Neural crest cell (in vitro differentiated cells): ENCODE measurements around the gene NELL1. TPM values are rescaled to one million over a fixed set of nuclear protein-coding genes. Genes with fewer than 3 reads are reported as not detected.

Experiments
- DNase-seq: peaks from one replicate; pipeline ENCODE4 v3.0.0; 2021; ENCODE audit warnings: low read depth, mixed read lengths, low spot score
- H3K27ac Mint-ChIP-seq: one replicate; pipeline ENCODE4 v1.8.0; 2021; ENCODE audit warnings: mild to moderate bottlenecking, mixed read lengths; ENCODE audit not compliant: unreplicated experiment
- H3K27me3 Mint-ChIP-seq: 2 replicates; pipeline ENCODE4 v1.8.0; 2021; ENCODE audit warnings: low read depth, mild to moderate bottlenecking, mixed read lengths
- H3K36me3 Mint-ChIP-seq: 2 replicates; pipeline ENCODE4 v1.8.0; 2021; ENCODE audit warnings: low read depth, mild to moderate bottlenecking, mixed read lengths
- H3K4me1 Mint-ChIP-seq: 2 replicates; pipeline ENCODE4 v1.8.0; 2021; ENCODE audit warnings: mixed read lengths
- H3K4me3 Mint-ChIP-seq: one replicate; pipeline ENCODE4 v1.8.0; 2021; ENCODE audit warnings: mild to moderate bottlenecking, mixed read lengths
- H3K9me3 Mint-ChIP-seq: 2 replicates; pipeline ENCODE4 v1.8.0; 2021; ENCODE audit warnings: mixed read lengths
- total RNA-seq: library from RNA; stranded (reverse); gene quantifications from 2 replicates; pipeline ENCODE4 v1.2.1, GENCODE V29; 2021
- TF ChIP-seq, protein P1 (sequence below): fragments of 200-600 bp; sonication (generic); conservative IDR thresholded peaks from 2 replicates; pipeline ENCODE4 v1.5.0; 2021; ENCODE audit warnings: antibody characterized with exemption, mild to moderate bottlenecking

Gene NELL1
- total RNA-seq, 1 donor from 2014 or later = 0.51 TPM

DNA sequence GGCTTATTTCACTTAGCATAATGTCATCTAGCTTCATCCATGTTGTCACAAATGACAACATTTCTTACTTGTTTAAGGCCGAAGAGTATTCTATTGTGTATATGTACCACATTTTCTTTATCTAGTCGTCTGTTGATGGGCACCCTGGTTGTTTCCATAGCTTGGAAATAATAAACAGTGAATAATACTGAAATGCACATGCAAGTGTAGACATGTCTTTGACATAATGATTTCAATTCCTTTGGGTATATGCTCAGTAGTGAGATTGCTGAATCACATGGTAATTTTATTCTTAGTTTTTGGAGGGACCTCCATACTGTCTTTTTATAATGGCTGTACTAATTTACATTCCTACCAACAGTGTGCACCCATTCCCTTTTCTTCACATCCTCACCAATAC is 508.0 kb downstream of the NELL1 start:
- TF ChIP-seq, protein P1, sequence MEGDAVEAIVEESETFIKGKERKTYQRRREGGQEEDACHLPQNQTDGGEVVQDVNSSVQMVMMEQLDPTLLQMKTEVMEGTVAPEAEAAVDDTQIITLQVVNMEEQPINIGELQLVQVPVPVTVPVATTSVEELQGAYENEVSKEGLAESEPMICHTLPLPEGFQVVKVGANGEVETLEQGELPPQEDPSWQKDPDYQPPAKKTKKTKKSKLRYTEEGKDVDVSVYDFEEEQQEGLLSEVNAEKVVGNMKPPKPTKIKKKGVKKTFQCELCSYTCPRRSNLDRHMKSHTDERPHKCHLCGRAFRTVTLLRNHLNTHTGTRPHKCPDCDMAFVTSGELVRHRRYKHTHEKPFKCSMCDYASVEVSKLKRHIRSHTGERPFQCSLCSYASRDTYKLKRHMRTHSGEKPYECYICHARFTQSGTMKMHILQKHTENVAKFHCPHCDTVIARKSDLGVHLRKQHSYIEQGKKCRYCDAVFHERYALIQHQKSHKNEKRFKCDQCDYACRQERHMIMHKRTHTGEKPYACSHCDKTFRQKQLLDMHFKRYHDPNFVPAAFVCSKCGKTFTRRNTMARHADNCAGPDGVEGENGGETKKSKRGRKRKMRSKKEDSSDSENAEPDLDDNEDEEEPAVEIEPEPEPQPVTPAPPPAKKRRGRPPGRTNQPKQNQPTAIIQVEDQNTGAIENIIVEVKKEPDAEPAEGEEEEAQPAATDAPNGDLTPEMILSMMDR = no peak
- H3K27ac Mint-ChIP-seq = no peak overlapping the region
- no peak for DNase-seq
- H3K9me3 Mint-ChIP-seq = no peaks in the 10 kb centered on the region
- peaks cover 3% of the 10 kb centered on the region for H3K27me3 Mint-ChIP-seq
- no peaks in the 10 kb centered on the region for H3K36me3 Mint-ChIP-seq
- H3K4me3 Mint-ChIP-seq = no peak overlapping the region
- no peaks in the 10 kb centered on the region for H3K4me1 Mint-ChIP-seq

DNA sequence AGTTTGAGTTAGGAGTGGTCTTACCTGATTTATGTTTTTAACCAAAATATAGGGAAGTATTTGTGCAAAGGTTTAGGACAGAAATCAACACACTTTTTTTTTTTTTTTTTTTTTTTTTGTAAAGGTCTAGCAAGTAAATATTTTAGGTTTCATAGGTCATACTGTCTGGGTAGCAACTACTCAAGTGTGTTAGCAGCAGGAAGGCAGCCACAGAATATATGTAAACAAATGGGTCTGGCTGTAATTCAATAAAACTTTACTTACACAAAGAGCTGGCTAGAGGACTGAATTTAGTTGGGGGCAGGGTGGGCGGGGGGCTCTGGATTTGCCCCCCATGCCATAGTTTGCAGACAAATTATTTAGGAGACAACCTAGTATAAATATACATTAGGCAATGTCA is 510.4 kb downstream of the NELL1 start:
- Mint-ChIP-seq H3K36me3 (no peaks in the 10 kb centered on the region), H3K27me3 (peaks cover 3% of the 10 kb centered on the region), H3K27ac (no peak overlapping the region), H3K4me3 (no peak overlapping the region), H3K9me3 (no peaks in the 10 kb centered on the region), H3K4me1 (no peaks in the 10 kb centered on the region)
- TF ChIP-seq, protein P1 = no peak
- DNase-seq = no peak

DNA sequence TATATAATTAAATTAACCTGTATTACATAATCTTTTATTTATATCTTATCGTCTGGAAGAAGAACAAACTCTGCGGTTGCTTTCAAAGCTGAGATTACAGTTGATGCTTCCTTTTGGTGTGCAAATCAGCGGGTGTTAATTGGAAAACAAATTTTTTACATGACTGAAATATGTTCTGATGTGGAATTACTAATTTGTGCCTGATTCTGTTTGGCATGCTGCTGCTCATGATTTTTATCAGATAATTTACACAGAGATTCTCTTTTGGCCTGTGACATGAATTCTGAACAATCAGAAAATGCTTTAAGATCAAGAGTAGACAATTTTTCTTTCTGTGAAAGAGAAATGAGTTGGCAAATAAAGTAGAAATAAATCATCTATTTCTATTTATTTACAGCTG is 510.8 kb downstream of the NELL1 start:
- DNase-seq = no peak
- peaks cover 3% of the 10 kb centered on the region for H3K27me3 Mint-ChIP-seq
- no peaks in the 10 kb centered on the region for H3K9me3 Mint-ChIP-seq
- no peak overlapping the region for H3K27ac Mint-ChIP-seq
- TF ChIP-seq, protein P1 = no peak
- no peak overlapping the region for H3K4me3 Mint-ChIP-seq
- no peaks in the 10 kb centered on the region for H3K36me3 Mint-ChIP-seq
- no peaks in the 10 kb centered on the region for H3K4me1 Mint-ChIP-seq

DNA sequence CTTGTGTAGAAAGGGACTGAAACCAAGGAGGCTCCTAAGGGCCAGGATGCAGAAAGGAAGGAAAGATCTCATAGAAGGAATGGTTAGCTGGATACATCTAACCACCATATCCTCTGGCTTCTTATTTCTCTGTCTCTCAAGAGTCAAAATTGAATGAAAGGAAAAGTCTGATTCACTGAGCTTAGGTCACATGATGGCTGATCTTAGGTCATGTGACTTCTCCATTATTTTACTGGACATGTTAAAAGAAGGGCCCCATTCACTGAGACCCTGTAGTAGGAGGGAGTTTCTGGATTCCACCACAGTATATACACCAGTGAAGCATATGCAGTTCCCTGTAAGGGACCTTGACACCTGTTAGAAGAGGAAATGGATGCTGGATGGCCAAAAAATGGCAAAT is 516.6 kb downstream of the NELL1 start:
- Mint-ChIP-seq H3K4me1 (no peaks in the 10 kb centered on the region), H3K27me3 (peaks cover 2% of the 10 kb centered on the region)

DNA sequence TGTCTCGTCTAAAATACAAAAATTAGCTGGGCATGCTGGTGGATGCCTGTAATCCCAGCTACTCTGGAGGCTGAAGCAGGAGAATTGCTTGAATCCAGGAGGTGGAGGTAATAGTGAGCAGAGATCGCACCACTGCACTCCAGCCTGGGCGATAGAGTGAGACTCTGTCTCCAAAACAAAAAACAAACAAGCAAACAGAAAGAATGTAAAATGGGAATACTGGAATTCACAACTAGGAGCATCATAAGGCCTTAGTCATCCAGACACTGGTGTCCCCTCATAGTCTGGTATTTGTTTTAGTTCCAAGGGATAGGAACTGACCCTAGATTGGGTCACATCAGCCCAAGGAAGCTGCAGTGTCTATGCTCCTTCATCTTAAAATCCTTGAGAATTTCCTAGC is 520.8 kb downstream of the NELL1 start:
- H3K4me3 Mint-ChIP-seq = no peak overlapping the region
- TF ChIP-seq, protein P1 = no peak
- DNase-seq = no peak
- no peaks in the 10 kb centered on the region for H3K36me3 Mint-ChIP-seq
- H3K27ac Mint-ChIP-seq = no peak overlapping the region
- no peaks in the 10 kb centered on the region for H3K4me1 Mint-ChIP-seq
- H3K27me3 Mint-ChIP-seq = no peaks in the 10 kb centered on the region
- no peaks in the 10 kb centered on the region for H3K9me3 Mint-ChIP-seq

More for the DNA sequence above, 516.6 kb downstream of the NELL1 start:
- H3K4me3 Mint-ChIP-seq = no peak overlapping the region
- DNase-seq = no peak
- no peaks in the 10 kb centered on the region for H3K36me3 Mint-ChIP-seq
- H3K27ac Mint-ChIP-seq = no peak overlapping the region
- TF ChIP-seq, protein P1 = no peak
- no peaks in the 10 kb centered on the region for H3K9me3 Mint-ChIP-seq

DNA sequence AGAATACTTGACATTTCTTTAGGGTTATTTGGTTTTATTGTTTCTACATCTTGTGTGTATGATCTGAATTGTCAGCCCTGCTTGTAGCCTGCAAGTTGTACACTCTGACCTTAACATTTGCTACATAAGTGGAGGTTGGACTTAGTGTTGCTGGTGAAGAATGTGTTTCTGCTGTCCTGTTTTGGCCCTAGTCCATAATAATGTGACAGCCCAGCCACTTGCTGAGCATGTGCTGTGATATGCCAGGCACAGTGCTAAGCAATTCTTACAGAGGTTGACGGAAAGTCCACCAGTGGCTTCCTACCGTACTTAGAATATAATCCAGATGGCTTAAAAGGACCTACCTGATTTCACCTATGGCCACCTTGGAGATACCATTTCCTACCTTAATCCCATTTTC is 526.6 kb downstream of the NELL1 start:
- Mint-ChIP-seq H3K27ac (no peak overlapping the region), H3K36me3 (no peaks in the 10 kb centered on the region), H3K9me3 (peaks cover 2% of the 10 kb centered on the region), H3K4me3 (no peak overlapping the region), H3K4me1 (no peaks in the 10 kb centered on the region), H3K27me3 (no peaks in the 10 kb centered on the region)
- DNase-seq = no peak
- TF ChIP-seq, protein P1 = no peak
